Osteocyte (in vitro differentiated cells): Measurements from ENCODE around the gene AOC3. TPM values are rescaled to one million over a fixed set of nuclear protein-coding genes. Genes with fewer than 3 reads are reported as not detected.

Source experiments
- DNase-seq: peaks from one replicate; pipeline ENCODE4 v3.0.0; 2021; ENCODE audit warnings: mixed read lengths; ENCODE audit not compliant: unreplicated experiment; ENCODE audit errors: extremely low spot score
- H3K27ac Mint-ChIP-seq: one replicate; pipeline ENCODE4 v1.8.0; 2021; ENCODE audit warnings: mild to moderate bottlenecking, mixed read lengths; ENCODE audit not compliant: unreplicated experiment
- H3K27me3 Mint-ChIP-seq: one replicate; pipeline ENCODE4 v1.8.0; 2021; ENCODE audit warnings: mixed read lengths; ENCODE audit not compliant: unreplicated experiment
- H3K36me3 Mint-ChIP-seq: one replicate; pipeline ENCODE4 v1.8.0; 2021; ENCODE audit warnings: mixed read lengths; ENCODE audit not compliant: unreplicated experiment
- H3K4me1 Mint-ChIP-seq: one replicate; pipeline ENCODE4 v1.8.0; 2021; ENCODE audit warnings: mixed read lengths; ENCODE audit not compliant: unreplicated experiment
- H3K4me3 Mint-ChIP-seq: one replicate; pipeline ENCODE4 v1.8.0; 2021; ENCODE audit warnings: mild to moderate bottlenecking, moderate library complexity, mixed read lengths; ENCODE audit not compliant: unreplicated experiment
- H3K9me3 Mint-ChIP-seq: one replicate; pipeline ENCODE4 v1.8.0; 2021; ENCODE audit warnings: mixed read lengths; ENCODE audit not compliant: unreplicated experiment
- total RNA-seq: library from RNA; stranded (reverse); gene quantifications from 2 replicates; pipeline ENCODE4 v1.2.1, GENCODE V29; 2021
- TF ChIP-seq, protein P1 (sequence below): fragments of 200-600 bp; sonication (generic); IDR thresholded peaks from 2 replicates; pipeline ENCODE4 v1.5.0; 2021; ENCODE audit warnings: antibody characterized with exemption, mild to moderate bottlenecking, moderate library complexity

AOC3 gene
- total RNA-seq, 1 donor from 2014 or later, result 1.1 TPM

DNA sequence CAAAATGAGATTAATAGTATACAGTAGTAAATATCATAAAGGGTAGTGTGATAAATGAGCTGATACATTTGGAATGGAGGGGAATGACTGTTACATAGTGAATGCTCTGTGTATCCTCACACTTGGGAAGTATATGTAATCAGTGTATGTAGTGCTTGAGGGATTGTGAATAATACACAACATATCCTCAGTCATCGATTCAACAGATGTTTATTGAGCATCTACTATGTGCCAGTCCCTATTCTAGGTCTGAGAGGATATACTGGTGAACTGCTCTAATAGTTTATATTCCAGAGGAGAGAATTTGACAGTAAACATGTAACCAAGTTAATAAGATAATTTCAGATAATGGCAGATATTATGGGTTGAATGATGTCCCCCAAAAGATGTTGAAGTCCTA, 23.5 kb upstream of the AOC3 start:
- H3K9me3 Mint-ChIP-seq, result no peaks in the 10 kb centered on the region
- H3K27me3 Mint-ChIP-seq, result peaks cover 24% of the 10 kb centered on the region
- no peak overlapping the region for H3K4me3 Mint-ChIP-seq

DNA sequence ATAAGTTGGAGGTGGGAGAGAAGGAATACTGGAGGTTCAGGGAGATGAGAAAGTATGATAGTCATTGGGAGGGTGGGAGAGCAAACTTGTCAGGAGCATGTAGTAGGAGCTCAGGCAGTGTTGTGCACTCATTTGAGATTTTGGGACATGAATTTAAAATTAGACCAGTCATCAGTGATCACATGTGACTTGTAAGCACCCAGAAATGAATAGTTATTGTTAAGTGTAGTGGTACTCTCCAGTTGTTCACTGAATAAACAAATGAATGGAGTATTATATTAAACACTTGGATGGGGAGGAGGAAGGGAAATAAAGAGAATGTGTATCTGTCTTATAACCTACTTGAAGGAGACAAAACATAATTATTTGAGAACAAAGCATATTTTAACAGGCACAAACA, 20.0 kb upstream of the AOC3 start:
- Mint-ChIP-seq H3K27me3 (peaks cover 24% of the 10 kb centered on the region), H3K4me3 (no peak overlapping the region), H3K36me3 (no peaks in the 10 kb centered on the region), H3K4me1 (peaks cover 20% of the 10 kb centered on the region), H3K9me3 (no peaks in the 10 kb centered on the region), H3K27ac (no peak overlapping the region)
- TF ChIP-seq, protein P1, sequence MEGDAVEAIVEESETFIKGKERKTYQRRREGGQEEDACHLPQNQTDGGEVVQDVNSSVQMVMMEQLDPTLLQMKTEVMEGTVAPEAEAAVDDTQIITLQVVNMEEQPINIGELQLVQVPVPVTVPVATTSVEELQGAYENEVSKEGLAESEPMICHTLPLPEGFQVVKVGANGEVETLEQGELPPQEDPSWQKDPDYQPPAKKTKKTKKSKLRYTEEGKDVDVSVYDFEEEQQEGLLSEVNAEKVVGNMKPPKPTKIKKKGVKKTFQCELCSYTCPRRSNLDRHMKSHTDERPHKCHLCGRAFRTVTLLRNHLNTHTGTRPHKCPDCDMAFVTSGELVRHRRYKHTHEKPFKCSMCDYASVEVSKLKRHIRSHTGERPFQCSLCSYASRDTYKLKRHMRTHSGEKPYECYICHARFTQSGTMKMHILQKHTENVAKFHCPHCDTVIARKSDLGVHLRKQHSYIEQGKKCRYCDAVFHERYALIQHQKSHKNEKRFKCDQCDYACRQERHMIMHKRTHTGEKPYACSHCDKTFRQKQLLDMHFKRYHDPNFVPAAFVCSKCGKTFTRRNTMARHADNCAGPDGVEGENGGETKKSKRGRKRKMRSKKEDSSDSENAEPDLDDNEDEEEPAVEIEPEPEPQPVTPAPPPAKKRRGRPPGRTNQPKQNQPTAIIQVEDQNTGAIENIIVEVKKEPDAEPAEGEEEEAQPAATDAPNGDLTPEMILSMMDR, result no peak
- no peak for DNase-seq

More for the DNA sequence above, 23.5 kb upstream of the AOC3 start:
- peaks cover 16% of the 10 kb centered on the region for H3K4me1 Mint-ChIP-seq
- TF ChIP-seq, protein P1, result no peak
- DNase-seq, result no peak
- no peaks in the 10 kb centered on the region for H3K36me3 Mint-ChIP-seq
- H3K27ac Mint-ChIP-seq, result no peak overlapping the region

DNA sequence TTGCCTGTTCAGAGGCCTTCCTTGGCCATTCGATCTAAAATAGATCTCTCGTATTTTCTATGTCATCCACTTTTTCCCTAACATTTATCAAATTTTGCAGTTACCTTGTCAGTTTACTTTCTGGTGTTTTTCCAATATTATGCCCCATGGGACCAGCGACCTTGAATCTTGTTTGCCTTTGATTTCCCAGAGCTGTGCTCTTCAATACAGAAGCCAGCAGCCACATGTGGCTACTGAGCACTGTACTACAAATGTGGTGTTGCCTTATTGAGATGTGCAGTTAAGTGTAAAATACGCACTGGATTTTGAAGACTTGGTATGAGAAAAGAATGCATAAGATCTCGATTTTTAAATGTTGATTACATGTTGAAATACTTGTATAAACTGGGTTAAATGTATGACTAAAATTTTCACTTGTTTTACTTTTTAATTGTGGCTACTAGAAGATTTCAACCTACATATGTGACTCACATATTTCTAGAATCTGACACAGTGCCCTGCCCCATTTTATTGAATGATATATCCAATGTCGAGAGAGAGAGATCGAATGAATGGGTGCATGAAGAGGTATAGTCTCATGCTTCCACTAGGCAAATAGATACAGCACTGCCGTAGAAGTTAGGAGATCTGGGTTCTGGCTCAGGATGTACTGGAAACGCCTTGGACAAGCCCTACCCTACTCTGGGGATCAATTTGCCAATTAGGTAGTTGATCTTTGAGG, 18.6 kb upstream of the AOC3 start:
- H3K4me3 Mint-ChIP-seq, result peak overlapping the region; percentile 93
- peaks cover 20% of the 10 kb centered on the region for H3K27me3 Mint-ChIP-seq
- H3K4me1 Mint-ChIP-seq, result peaks cover 20% of the 10 kb centered on the region
- H3K9me3 Mint-ChIP-seq, result no peaks in the 10 kb centered on the region
- H3K36me3 Mint-ChIP-seq, result peaks cover 6% of the 10 kb centered on the region
- peak overlapping the region; percentile 97 for H3K27ac Mint-ChIP-seq
- DNase-seq, result no peak
- TF ChIP-seq, protein P1, result no peak

DNA sequence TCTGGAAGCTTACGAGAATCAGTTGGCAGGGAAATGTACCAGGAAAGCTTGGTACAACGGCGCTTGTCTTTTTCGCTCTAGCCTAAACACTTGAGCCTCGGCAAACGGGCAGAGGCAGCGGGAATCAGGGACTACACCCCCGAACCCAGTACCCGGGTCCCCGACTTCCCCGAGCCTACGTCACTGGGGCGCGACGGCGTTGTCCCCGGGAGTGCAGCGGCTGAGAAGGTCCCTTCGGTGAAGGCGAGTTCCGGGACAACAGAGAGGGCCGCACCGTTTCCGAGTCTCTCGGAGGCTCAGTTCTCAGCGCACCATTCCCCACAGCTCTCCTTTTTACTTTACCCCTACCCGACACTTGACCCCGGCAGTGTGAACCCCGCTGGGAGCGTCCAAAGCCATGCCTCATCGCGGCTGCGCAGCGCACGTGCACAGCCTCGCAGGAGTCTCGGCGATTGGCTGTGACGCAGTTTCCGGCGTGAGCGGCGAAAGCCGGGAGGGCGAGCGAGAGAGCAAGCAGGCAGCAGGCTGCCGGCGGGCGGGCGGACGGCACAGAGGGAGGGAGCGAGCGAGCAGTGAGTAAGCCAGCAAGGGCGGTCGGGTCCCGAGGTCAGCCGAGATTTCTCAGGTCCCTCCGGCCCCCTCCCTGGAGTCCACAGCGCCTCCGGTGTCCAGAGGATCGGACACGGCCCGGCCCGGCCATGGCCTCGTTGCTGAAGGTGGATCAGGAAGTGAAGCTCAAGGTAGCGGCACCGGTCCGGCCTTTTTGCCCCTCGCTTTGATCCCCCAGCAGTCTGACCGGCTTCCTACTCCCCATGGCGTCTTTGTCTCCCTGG, 17.8 kb upstream of the AOC3 start, which contains the start of gene PSME3:
PSME3 (plus strand) TSS at position 464 of the 833 bp plus-strand sequence; CDS start at position 699, 235 bp downstream.
- Mint-ChIP-seq H3K27ac (peak within 1 kb of the TSS; percentile 97), H3K36me3 (peaks cover 11% of the 10 kb centered on the region), H3K9me3 (no peaks in the 10 kb centered on the region), H3K4me3 (peak within 1 kb of the TSS; percentile 93), H3K4me1 (peaks cover 20% of the 10 kb centered on the region), H3K27me3 (peaks cover 12% of the 10 kb centered on the region)
- TF ChIP-seq, protein P1, result no peak
- DNase-seq, result peak; percentile 94
